Astrocyte of the spinal cord (primary cell): Measurements from ENCODE around the gene WWOX.

Experiments used
- DNase-seq: peaks from one replicate; pipeline ENCODE4 v3.0.0; 2011; ENCODE audit warnings: low read depth, low spot score
- H3K4me3 ChIP-seq: 2 replicates; pipeline ENCODE4 v1.5.1; 2011; ENCODE audit warnings: low read depth, mild to moderate bottlenecking, low read length, moderate library complexity
- in situ Hi-C: cut with HindIII; loops from 2 replicates; pipeline ENCODE4 v1.10.0; 2017; ENCODE audit warnings: low sequenced_read_pairs
- TF ChIP-seq, protein P1 (sequence below): IDR thresholded peaks from 2 replicates; pipeline ENCODE4 v1.5.1; 2012; ENCODE audit warnings: low read depth, mild to moderate bottlenecking, low read length, inconsistent platforms

WWOX gene

GRCh38 chr16:78799429-78799828 is 700.0 kb downstream of the WWOX start:
- in situ Hi-C loops, result no loop called here
- TF ChIP-seq, protein P1, sequence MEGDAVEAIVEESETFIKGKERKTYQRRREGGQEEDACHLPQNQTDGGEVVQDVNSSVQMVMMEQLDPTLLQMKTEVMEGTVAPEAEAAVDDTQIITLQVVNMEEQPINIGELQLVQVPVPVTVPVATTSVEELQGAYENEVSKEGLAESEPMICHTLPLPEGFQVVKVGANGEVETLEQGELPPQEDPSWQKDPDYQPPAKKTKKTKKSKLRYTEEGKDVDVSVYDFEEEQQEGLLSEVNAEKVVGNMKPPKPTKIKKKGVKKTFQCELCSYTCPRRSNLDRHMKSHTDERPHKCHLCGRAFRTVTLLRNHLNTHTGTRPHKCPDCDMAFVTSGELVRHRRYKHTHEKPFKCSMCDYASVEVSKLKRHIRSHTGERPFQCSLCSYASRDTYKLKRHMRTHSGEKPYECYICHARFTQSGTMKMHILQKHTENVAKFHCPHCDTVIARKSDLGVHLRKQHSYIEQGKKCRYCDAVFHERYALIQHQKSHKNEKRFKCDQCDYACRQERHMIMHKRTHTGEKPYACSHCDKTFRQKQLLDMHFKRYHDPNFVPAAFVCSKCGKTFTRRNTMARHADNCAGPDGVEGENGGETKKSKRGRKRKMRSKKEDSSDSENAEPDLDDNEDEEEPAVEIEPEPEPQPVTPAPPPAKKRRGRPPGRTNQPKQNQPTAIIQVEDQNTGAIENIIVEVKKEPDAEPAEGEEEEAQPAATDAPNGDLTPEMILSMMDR, result no peak
- no peak for DNase-seq
- H3K4me3 ChIP-seq, result no peak overlapping the region

DNA sequence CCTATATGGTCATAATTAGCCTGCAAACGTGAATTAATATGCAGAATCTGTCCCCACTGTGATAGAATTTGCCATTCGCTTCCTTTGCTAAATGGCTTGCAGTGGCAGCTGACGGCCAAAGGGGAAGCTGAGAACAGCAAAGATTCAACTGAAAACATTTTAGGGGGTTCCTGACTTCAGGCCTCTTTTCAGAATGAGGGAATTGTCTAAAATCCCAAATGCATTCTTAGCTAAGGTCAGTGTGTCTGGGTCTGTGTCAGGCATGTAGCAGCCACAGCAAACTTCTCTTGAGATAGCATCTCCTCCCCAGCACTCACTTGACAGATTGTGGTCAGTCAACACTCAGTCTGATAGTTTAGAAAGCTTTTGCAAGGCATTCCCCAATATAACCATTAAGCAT is 701.1 kb downstream of the WWOX start:
- in situ Hi-C loops, result no loop called here
- TF ChIP-seq, protein P1, result no peak
- no peak for DNase-seq
- H3K4me3 ChIP-seq, result no peak overlapping the region

- no peak overlapping the region for H3K4me3 ChIP-seq
- DNase-seq, result no peak
- in situ Hi-C loops, result no loop called here
- TF ChIP-seq, protein P1, result no peak
Observed at GRCh38 chr16:78804058-78804735, 704.7 kb downstream of the WWOX start.

DNA sequence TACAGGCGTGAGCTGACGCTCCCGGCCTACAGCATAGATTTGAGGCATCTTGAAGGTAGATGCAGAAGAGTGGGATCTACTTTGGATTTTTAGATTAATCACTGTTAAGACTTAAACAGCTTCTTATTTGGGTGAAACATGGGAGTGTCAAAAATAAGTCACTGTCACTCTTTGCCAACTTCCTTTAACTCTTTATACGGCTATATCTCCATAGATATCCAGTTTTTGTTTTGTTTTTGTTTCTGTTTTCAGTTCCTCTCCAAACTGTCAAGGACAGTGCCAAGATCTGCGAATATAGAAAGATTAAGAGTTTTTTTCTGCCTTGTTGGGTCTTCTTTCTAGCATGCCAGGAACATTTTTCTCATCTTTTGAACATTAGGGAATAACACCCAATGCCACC is 706.1 kb downstream of the WWOX start:
- TF ChIP-seq, protein P1, result no peak
- in situ Hi-C loops, result no loop called here
- H3K4me3 ChIP-seq, result no peak overlapping the region
- no peak for DNase-seq

- DNase-seq, result no peak
- TF ChIP-seq, protein P1, result no peak
- in situ Hi-C loops, result no loop called here
- H3K4me3 ChIP-seq, result no peak overlapping the region
Observed at GRCh38 chr16:78811247-78811646, 711.8 kb downstream of the WWOX start.

GRCh38 chr16:78812582-78812981 is 713.1 kb downstream of the WWOX start:
- DNase-seq, result no peak
- in situ Hi-C loops, result no loop called here
- no peak overlapping the region for H3K4me3 ChIP-seq
- TF ChIP-seq, protein P1, result no peak
